ENCODE measurements around the gene RAI2. TPM values are rescaled to one million over a fixed set of nuclear protein-coding genes. Genes with fewer than 3 reads are reported as not detected.

RAI2 gene
- polyA plus RNA-seq, 4 donors, result 6.5 to 11.2 (median 9.0) TPM; not detected in 1

- Histone ChIP-seq H3K9me3 (ENCODE audit: control insufficient read depth in 2 of 2, insufficient read depth in 1 of 2, low read depth in 1 of 2, low read length in 1 of 2) (no peaks in the 10 kb centered on the region), H3K27me3 (ENCODE audit: control insufficient read depth in 3 of 3, insufficient read depth in 3 of 3, low read length in 3 of 3) (no peaks in the 10 kb centered on the region), H3K27ac (ENCODE audit: low read depth in 1 of 3, low read length in 2 of 3) (no peak overlapping the region), H3K4me1 (ENCODE audit: control insufficient read depth in 3 of 3, insufficient read depth in 2 of 3, low read depth in 1 of 3, low read length in 2 of 3) (no peaks in the 10 kb centered on the region), H3K36me3 (ENCODE audit: control insufficient read depth in 3 of 3, insufficient read depth in 2 of 3, low read depth in 1 of 3, low read length in 3 of 3) (no peaks in the 10 kb centered on the region), H3K4me3 (ENCODE audit: low read depth in 1 of 3, low read length in 3 of 3) (no peak overlapping the region)
- FAIRE-seq (no peak), DNase-seq (no peak)
- WGBS, 3 donors, result 42 to 65% (median 42%) methylated on average over 5 of the region's 5 CpGs
Measured at GRCh38 chrX:17768997-17769396, 92.1 kb downstream of the RAI2 start.

GRCh38 chrX:17767734-17768133 lies 93.4 kb downstream of the RAI2 start:
- Histone ChIP-seq H3K27ac (ENCODE audit: low read depth in 1 of 3, low read length in 2 of 3) (no peak overlapping the region), H3K27me3 (ENCODE audit: control insufficient read depth in 3 of 3, insufficient read depth in 3 of 3, low read length in 3 of 3) (no peaks in the 10 kb centered on the region), H3K36me3 (ENCODE audit: control insufficient read depth in 3 of 3, insufficient read depth in 2 of 3, low read depth in 1 of 3, low read length in 3 of 3) (no peaks in the 10 kb centered on the region), H3K4me1 (ENCODE audit: control insufficient read depth in 3 of 3, insufficient read depth in 2 of 3, low read depth in 1 of 3, low read length in 2 of 3) (no peaks in the 10 kb centered on the region), H3K4me3 (ENCODE audit: low read depth in 1 of 3, low read length in 3 of 3) (no peak overlapping the region), H3K9me3 (ENCODE audit: control insufficient read depth in 2 of 2, insufficient read depth in 1 of 2, low read depth in 1 of 2, low read length in 1 of 2) (no peaks in the 10 kb centered on the region)
- FAIRE-seq (no peak), DNase-seq (no peak)
- WGBS, 3 donors, result 19 to 32% (median 25%) methylated on average over 1 of the region's 1 CpG

DNA sequence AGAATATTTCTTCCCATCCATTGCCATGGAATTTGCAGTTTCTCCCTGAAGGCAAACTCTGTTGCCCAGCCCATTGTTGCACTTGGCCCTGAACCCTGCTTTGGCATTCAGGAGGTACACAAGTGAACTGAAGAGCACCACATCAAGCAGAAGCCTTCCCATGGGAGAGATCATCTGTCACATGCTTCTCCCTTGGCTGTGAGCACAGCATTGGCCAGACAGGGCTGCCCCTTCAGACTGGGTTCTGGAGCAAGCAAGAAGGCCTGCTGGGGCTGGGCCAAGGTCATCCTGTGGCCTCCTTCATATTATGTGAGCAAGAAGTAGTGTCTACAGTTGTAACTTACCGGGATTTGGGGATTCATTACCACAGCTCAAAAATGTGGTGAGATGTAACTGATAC lies 101.1 kb downstream of the RAI2 start:
- H3K36me3 ChIP-seq (ENCODE audit: control insufficient read depth in 3 of 3, insufficient read depth in 2 of 3, low read depth in 1 of 3, low read length in 3 of 3), result no peaks in the 10 kb centered on the region
- H3K9me3 ChIP-seq (ENCODE audit: control insufficient read depth in 2 of 2, insufficient read depth in 1 of 2, low read depth in 1 of 2, low read length in 1 of 2), result no peaks in the 10 kb centered on the region
- WGBS, 3 donors, result 73 to 100% (median 87%) methylated on average over 1 of the region's 1 CpG
- H3K27me3 ChIP-seq (ENCODE audit: control insufficient read depth in 3 of 3, insufficient read depth in 3 of 3, low read length in 3 of 3), result no peaks in the 10 kb centered on the region
- H3K4me1 ChIP-seq (ENCODE audit: control insufficient read depth in 3 of 3, insufficient read depth in 2 of 3, low read depth in 1 of 3, low read length in 2 of 3), result no peaks in the 10 kb centered on the region
- no peak overlapping the region for H3K27ac ChIP-seq (ENCODE audit: low read depth in 1 of 3, low read length in 2 of 3)
- H3K4me3 ChIP-seq (ENCODE audit: low read depth in 1 of 3, low read length in 3 of 3), result no peak overlapping the region
- DNase-seq, result no peak
- no peak for FAIRE-seq

- DNase-seq, result no peak
- WGBS, 3 donors, result 41 to 68% (median 61%) methylated on average over 2 of the region's 2 CpGs
- Histone ChIP-seq H3K27ac (ENCODE audit: low read depth in 1 of 3, low read length in 2 of 3) (no peak overlapping the region), H3K4me1 (ENCODE audit: control insufficient read depth in 3 of 3, insufficient read depth in 2 of 3, low read depth in 1 of 3, low read length in 2 of 3) (no peaks in the 10 kb centered on the region), H3K4me3 (ENCODE audit: low read depth in 1 of 3, low read length in 3 of 3) (no peak overlapping the region), H3K27me3 (ENCODE audit: control insufficient read depth in 3 of 3, insufficient read depth in 3 of 3, low read length in 3 of 3) (no peaks in the 10 kb centered on the region), H3K36me3 (ENCODE audit: control insufficient read depth in 3 of 3, insufficient read depth in 2 of 3, low read depth in 1 of 3, low read length in 3 of 3) (no peaks in the 10 kb centered on the region), H3K9me3 (ENCODE audit: control insufficient read depth in 2 of 2, insufficient read depth in 1 of 2, low read depth in 1 of 2, low read length in 1 of 2) (no peaks in the 10 kb centered on the region)
- peak; percentile 57 for FAIRE-seq
Measured at GRCh38 chrX:17758382-17758781, 102.7 kb downstream of the RAI2 start.

GRCh38 chrX:17750436-17750835 lies 110.7 kb downstream of the RAI2 start:
- DNase-seq, result no peak
- no peaks in the 10 kb centered on the region for H3K27me3 ChIP-seq (ENCODE audit: control insufficient read depth in 3 of 3, insufficient read depth in 3 of 3, low read length in 3 of 3)
- FAIRE-seq, result no peak
- H3K27ac ChIP-seq (ENCODE audit: low read depth in 1 of 3, low read length in 2 of 3), result no peak overlapping the region
- no peak overlapping the region for H3K4me3 ChIP-seq (ENCODE audit: low read depth in 1 of 3, low read length in 3 of 3)
- no peaks in the 10 kb centered on the region for H3K4me1 ChIP-seq (ENCODE audit: control insufficient read depth in 3 of 3, insufficient read depth in 2 of 3, low read depth in 1 of 3, low read length in 2 of 3)
- H3K36me3 ChIP-seq (ENCODE audit: control insufficient read depth in 3 of 3, insufficient read depth in 2 of 3, low read depth in 1 of 3, low read length in 3 of 3), result peaks cover 0 to 6% (median 2%) of the 10 kb centered on the region in 3 donors
- WGBS, 3 donors, result 63 to 85% (median 82%) methylated on average over 3 of the region's 3 CpGs
- H3K9me3 ChIP-seq (ENCODE audit: control insufficient read depth in 2 of 2, insufficient read depth in 1 of 2, low read depth in 1 of 2, low read length in 1 of 2), result no peaks in the 10 kb centered on the region

Other genes starting within 250 kb of the RAI2 start
- gene SCML1, start 123.8 kb downstream of the RAI2 start, polyA plus RNA-seq, result 10 to 100 TPM in 3 of 4 donors, 1 to 10 TPM in 1; 8.1 to 15.5 (median 13.1) TPM